Right atrium auricular region (tissue), 2 donors: Measurements from ENCODE around the gene SFXN5. TPM values are rescaled to one million over a fixed set of nuclear protein-coding genes. Genes with fewer than 3 reads are reported as not detected.

Experiments used
- DNase-seq: peaks from one replicate; pipeline ENCODE4 v3.0.0-alpha.2; 2019; ENCODE audit warnings: low spot score
- H3K27ac ChIP-seq, 2 donors: fragments of 200-600 bp; sonication (generic); 1 replicate in 1 of 2; 2 replicates in 1 of 2; pipeline ENCODE4 v1.5.1; 2016 to 2019
- H3K27me3 ChIP-seq, 2 donors: fragments of 200-600 bp; sonication (generic); one replicate each; pipeline versions ENCODE4 v1.5.1 to v1.6.0; 2017 to 2019
- H3K36me3 ChIP-seq: fragments of 200-600 bp; sonication (generic); one replicate; pipeline ENCODE4 v1.5.1; 2016
- H3K4me1 ChIP-seq, 2 donors: fragments of 200-600 bp; sonication (generic); one replicate each; pipeline versions ENCODE4 v1.5.1 to v1.6.0; 2017 to 2019
- H3K4me3 ChIP-seq, 2 donors: fragments of 200-600 bp; sonication (generic); 1 replicate in 1 of 2; 2 replicates in 1 of 2; pipeline ENCODE4 v1.5.1; 2017 to 2019; ENCODE audit warnings: mild to moderate bottlenecking in 1 of 2, moderate library complexity in 1 of 2
- H3K9me3 ChIP-seq, 2 donors: fragments of 200-600 bp; sonication (generic); one replicate each; pipeline ENCODE4 v1.5.1; 2019
- total RNA-seq, 2 donors: library from RNA; depleted of rRNA; stranded (reverse); fragments of >200 nt; gene quantifications; one replicate each; pipeline ENCODE4 v1.1.0, GENCODE V29; 2016
- TF ChIP-seq, protein P1 (sequence below), 2 donors: fragments of 200-600 bp; sonication (generic); IDR thresholded peaks; one replicate each; pipeline ENCODE4 v1.5.1; 2019; ENCODE audit warnings: antibody characterized with exemption in 2 of 2

SFXN5 gene
- total RNA-seq, 2 donors from 2014 or later, result 4.5 to 5.8 TPM

DNA sequence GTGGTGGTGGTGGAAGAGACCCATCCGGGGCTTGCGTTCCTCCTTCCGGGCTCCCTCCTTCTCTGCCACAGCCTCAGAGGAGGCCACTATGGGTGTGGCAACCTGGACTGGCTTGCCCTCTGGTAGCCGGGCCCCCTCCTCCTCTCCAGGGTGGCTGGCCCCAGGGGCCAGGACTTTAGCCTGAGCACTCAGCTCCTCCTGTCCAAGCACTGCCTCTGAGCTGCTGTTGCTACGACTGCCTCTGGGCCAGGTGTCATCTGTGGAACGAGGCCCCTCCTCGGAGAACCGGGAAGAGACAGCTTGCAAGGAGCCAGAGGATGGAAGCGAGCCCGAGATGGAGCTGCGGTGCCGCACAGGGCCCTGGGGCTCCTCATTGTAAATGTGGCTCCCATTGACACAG, 16.7 kb upstream of the SFXN5 start:
- TF ChIP-seq, protein P1, sequence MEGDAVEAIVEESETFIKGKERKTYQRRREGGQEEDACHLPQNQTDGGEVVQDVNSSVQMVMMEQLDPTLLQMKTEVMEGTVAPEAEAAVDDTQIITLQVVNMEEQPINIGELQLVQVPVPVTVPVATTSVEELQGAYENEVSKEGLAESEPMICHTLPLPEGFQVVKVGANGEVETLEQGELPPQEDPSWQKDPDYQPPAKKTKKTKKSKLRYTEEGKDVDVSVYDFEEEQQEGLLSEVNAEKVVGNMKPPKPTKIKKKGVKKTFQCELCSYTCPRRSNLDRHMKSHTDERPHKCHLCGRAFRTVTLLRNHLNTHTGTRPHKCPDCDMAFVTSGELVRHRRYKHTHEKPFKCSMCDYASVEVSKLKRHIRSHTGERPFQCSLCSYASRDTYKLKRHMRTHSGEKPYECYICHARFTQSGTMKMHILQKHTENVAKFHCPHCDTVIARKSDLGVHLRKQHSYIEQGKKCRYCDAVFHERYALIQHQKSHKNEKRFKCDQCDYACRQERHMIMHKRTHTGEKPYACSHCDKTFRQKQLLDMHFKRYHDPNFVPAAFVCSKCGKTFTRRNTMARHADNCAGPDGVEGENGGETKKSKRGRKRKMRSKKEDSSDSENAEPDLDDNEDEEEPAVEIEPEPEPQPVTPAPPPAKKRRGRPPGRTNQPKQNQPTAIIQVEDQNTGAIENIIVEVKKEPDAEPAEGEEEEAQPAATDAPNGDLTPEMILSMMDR (IDR thresholded peaks at IDR 0.05), result no peak
- Histone ChIP-seq H3K27me3 (no peaks in the 10 kb centered on the region), H3K4me3 (no peak overlapping the region), H3K4me1 (peaks cover 0 to 57% of the 10 kb centered on the region in 2 donors), H3K36me3 (peaks cover 23% of the 10 kb centered on the region), H3K27ac (no peak overlapping the region), H3K9me3 (no peaks in the 10 kb centered on the region)
- DNase-seq, result no peak

DNA sequence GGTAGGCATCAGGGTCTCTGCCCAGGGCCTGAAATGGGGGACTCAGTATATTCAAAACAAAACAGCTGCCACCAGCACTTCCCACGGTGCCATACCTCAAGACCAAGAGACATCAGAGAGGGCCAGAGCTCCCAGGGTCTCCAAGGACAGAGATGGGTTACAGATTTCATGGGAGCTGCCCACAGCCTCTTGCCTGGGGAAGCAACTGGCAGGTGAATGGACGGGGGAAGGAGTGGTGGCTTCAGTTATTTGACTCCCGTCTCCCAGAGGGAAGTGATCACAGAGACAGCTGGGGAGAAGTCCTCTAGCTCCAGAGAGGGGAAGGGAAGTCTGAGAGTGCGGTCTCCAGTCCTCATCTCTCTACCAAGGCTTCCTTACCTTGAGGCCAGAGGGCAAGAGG, 15.8 kb upstream of the SFXN5 start:
- DNase-seq, result no peak
- Histone ChIP-seq H3K36me3 (peaks cover 23% of the 10 kb centered on the region), H3K4me1 (peaks cover 0 to 48% of the 10 kb centered on the region in 2 donors), H3K4me3 (no peak overlapping the region), H3K27ac (no peak overlapping the region), H3K27me3 (no peaks in the 10 kb centered on the region), H3K9me3 (no peaks in the 10 kb centered on the region)
- TF ChIP-seq, protein P1 (IDR thresholded peaks at IDR 0.05), result no peak

DNA sequence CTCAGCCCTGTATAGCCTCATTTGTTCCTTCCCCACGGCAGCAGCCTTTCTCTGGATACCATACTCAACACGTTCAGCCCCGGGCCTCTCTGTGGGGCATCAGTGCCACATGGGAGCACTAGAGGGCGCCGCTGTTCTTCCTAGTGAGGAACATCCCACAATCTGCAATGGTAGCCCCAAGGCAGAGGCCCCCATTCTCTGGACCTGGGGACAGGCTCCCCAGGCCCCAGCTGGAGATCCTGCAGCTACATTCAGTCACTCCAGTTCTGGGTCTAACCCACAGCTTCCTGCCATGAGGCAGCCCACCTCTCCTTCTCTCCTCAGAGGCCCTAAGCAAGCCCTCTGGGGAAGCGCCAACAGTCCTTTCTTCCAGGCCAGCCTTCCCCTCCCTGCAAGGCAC, 14.2 kb upstream of the SFXN5 start:
- TF ChIP-seq, protein P1 (IDR thresholded peaks at IDR 0.05), result peak; percentile 72 to 95
- Histone ChIP-seq H3K27ac (no peak overlapping the region), H3K36me3 (peaks cover 23% of the 10 kb centered on the region), H3K4me1 (peaks cover 0 to 32% of the 10 kb centered on the region in 2 donors), H3K4me3 (no peak overlapping the region), H3K27me3 (no peaks in the 10 kb centered on the region), H3K9me3 (no peaks in the 10 kb centered on the region)
- peak; percentile 88 for DNase-seq

DNA sequence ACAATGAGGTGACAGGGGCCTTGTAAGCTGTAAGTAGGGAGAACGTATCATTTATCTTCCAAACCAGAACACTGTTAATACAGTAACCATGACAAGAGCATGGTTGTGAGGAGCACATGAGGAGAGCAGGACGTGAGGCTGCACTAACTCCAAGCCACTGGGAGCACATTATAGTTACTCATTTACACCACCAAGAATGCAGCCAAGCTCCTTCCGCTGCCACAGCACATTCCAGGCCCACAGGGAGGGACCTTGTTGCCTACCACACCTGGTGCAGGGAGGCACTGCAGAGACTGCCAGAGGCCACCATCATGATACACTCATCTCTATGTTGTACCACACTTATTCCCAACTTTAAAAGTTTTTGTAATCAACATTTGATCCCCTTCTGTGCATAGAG, 13.5 kb upstream of the SFXN5 start:
- TF ChIP-seq, protein P1 (IDR thresholded peaks at IDR 0.05), result no peak
- Histone ChIP-seq H3K9me3 (no peaks in the 10 kb centered on the region), H3K4me3 (no peak overlapping the region), H3K36me3 (peaks cover 28% of the 10 kb centered on the region), H3K4me1 (peaks cover 0 to 24% of the 10 kb centered on the region in 2 donors), H3K27ac (no peak overlapping the region), H3K27me3 (no peaks in the 10 kb centered on the region)
- DNase-seq, result no peak

DNA sequence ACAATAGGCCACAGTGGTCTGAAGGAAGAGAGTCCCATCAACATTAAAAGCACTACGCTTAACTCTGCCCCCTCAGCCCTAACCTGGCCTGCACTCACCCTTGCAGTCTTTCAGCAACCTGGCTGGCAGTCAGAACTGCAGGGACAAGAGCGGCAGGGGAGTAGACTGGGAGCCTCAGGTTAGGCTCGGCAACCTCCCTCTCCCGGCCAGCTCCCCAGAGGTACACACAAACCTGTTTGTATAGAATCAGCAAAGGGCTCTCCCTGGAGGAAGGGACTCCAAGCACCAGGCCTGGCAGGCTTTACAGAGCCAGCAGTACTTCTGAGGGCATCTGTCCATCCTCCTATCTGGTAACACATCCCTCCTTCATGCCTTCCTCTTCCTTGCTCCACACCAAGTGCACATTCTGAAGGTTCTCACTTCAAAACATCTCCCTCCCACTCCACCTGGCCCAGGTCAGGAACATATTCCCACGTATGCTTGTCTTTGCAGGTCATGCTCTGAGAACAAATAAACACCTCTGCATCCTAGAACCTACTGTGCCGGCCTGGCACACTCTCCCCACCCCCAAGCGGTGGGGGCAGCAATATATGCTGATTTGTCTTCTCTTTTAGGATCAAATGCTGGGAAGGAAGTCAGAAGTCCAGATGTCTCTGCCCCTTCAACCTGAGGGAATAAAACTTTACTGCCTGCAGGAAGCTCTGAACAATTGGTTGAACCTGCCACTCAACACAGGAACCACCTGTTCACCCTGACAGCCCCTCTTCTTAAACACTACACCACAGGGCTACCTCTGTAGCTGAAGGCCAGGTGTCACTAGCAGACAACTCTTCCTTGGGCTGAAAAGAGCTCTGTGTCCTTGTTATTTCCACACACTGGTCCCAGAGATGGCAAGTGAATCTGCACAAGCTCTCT, 12.6 kb upstream of the SFXN5 start:
- TF ChIP-seq, protein P1 (IDR thresholded peaks at IDR 0.05), result no peak
- Histone ChIP-seq H3K4me3 (no peak overlapping the region), H3K36me3 (peaks cover 29% of the 10 kb centered on the region), H3K27me3 (no peaks in the 10 kb centered on the region), H3K27ac (no peak overlapping the region), H3K9me3 (no peaks in the 10 kb centered on the region), H3K4me1 (peaks cover 0 to 16% of the 10 kb centered on the region in 2 donors)
- DNase-seq, result no peak
